ENCODE data around the gene KCNH1. TPM values are rescaled to one million over a fixed set of nuclear protein-coding genes. Genes with fewer than 3 reads are reported as not detected.

The KCNH1 gene
- total RNA-seq, 4 donors from 2014 or later = not detected

DNA sequence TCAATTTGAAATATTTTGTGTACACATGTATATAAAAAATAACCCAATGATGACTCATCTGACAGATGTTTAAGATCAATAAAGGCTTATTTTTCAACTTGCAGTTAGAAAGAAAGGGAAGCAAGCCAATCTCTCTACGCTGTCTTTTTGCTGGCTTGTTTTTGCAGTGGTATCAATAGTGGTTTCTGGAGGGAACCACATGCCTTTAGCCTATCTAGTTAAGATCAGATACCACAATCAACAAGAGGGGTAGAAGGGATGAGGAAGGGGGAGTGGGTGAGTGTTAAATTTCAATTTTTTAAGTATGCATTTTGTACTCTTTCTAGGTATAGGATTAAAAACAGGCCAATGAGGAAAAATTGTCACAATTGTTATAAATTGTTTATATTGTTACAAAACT, 276.2 kb downstream of the KCNH1 start:
- intact Hi-C loops (cut with DNase I; ENCODE audit: low total_unique reads) = no loop called here
- no peak overlapping the region for H3K4me3 ChIP-seq (ENCODE audit: low read depth, poor library complexity, severe bottlenecking)
- TF ChIP-seq, protein P1, sequence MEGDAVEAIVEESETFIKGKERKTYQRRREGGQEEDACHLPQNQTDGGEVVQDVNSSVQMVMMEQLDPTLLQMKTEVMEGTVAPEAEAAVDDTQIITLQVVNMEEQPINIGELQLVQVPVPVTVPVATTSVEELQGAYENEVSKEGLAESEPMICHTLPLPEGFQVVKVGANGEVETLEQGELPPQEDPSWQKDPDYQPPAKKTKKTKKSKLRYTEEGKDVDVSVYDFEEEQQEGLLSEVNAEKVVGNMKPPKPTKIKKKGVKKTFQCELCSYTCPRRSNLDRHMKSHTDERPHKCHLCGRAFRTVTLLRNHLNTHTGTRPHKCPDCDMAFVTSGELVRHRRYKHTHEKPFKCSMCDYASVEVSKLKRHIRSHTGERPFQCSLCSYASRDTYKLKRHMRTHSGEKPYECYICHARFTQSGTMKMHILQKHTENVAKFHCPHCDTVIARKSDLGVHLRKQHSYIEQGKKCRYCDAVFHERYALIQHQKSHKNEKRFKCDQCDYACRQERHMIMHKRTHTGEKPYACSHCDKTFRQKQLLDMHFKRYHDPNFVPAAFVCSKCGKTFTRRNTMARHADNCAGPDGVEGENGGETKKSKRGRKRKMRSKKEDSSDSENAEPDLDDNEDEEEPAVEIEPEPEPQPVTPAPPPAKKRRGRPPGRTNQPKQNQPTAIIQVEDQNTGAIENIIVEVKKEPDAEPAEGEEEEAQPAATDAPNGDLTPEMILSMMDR (IDR thresholded peaks at IDR 0.05) = no peak
- no peak for TF ChIP-seq POLR2A (IDR thresholded peaks at IDR 0.05)
- WGBS, 2 donors = 29 to 40% methylated on average over 1 of the region's 1 CpG
- DNase-seq (ENCODE audit: low spot score in 2 of 2) = no peak

DNA sequence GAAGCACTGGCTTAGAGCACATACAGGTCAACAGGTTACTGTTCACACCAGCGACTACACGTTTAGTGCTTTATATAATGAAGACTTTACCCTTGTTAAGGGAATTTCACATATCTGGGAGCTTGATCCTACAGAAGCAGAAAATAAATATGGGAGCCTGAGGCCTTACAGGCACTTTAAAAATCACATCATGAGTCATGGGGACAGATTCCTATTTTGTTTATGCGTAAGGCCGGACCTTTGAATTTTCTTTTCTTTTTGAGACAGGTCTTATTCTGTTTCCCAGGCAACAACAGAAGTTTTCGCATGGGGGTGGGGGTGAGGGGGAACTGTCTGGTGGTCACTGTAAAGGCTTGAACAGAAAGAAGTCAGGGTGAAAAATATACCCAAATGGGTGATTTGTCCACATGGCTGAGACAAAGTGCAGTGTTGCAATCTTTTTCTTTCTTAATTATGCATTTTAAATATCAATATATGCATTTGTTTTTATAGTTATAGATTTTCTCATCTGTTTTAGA, 276.7 kb downstream of the KCNH1 start:
- WGBS, 2 donors = 73 to 80% methylated on average over 5 of the region's 5 CpGs
- DNase-seq (ENCODE audit: low spot score in 2 of 2) = no peak
- intact Hi-C loops (cut with DNase I; ENCODE audit: low total_unique reads) = no loop called here
- no peak overlapping the region for H3K4me3 ChIP-seq (ENCODE audit: low read depth, poor library complexity, severe bottlenecking)
- TF ChIP-seq, protein P1 (IDR thresholded peaks at IDR 0.05) = no peak
- TF ChIP-seq POLR2A (IDR thresholded peaks at IDR 0.05) = no peak

DNA sequence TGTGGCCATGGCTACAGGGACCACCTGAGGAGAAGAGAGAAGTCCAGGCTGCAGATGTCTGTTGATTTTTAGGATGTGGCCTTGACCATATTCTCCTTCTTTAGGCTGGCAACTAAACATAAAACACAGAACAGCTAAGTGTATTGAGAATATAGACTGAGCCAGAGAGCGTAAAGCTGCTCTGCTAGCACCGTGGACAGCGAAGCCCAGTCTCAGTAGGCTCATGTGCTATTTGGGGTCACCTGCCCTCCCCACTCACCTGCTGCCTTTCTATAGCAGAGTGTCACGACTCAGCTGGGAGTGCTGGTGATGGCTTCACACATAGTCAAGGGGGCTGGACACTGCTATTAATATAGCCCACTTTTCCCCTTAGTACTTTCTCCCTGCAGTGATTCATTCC, 278.5 kb downstream of the KCNH1 start:
- TF ChIP-seq POLR2A (IDR thresholded peaks at IDR 0.05) = no peak
- TF ChIP-seq, protein P1 (IDR thresholded peaks at IDR 0.05) = no peak
- intact Hi-C loops (cut with DNase I; ENCODE audit: low total_unique reads) = no loop called here

DNA sequence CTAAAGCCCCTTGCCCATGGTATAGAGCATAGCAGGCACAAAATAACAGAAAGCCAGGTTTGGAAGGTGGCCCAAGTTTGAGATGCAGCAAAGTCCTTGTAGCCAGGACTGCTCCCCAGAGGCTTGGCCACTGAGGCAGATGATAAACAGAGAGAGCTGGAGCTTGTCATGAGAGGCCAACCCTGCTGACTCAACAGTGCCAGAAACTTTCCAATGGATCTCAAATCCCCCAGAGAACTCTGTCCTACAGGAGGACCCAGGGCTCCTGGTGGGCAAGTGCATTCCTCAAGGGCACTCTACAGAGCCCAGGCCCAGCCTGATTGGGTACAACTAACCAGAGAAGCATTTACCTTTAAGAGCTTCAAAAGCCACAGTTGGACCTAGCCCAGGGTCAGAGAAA, 280.7 kb downstream of the KCNH1 start:
- no peak overlapping the region for H3K4me3 ChIP-seq (ENCODE audit: low read depth, poor library complexity, severe bottlenecking)
- DNase-seq (ENCODE audit: low spot score in 2 of 2) = no peak
- TF ChIP-seq, protein P1 (IDR thresholded peaks at IDR 0.05) = no peak
- TF ChIP-seq POLR2A (IDR thresholded peaks at IDR 0.05) = no peak
- intact Hi-C loops (cut with DNase I; ENCODE audit: low total_unique reads) = no loop called here

More for the DNA sequence above, 278.5 kb downstream of the KCNH1 start:
- 37 to 39% methylated on average over 4 of the region's 4 CpGs for WGBS, 2 donors
- H3K4me3 ChIP-seq (ENCODE audit: low read depth, poor library complexity, severe bottlenecking) = no peak overlapping the region
- DNase-seq (ENCODE audit: low spot score in 2 of 2) = no peak

DNA sequence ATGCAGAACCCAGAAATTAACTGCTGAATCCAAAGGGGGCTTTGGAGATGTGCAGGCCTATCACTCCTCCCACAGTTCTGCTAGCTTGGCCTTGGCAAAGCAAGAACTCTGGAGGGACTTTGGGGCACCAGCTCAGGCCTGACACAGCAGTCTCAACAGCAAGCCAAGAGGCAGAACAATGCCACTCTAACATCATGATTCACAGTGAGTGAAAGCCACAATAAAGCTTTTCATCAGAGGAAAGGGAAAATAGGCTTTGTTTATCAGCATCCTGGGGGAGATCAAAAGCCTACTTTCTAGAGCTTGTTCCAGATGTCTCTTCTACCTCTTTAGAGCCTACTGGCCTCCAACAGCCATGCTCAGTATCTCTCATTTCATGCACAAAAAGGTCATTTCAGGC, 283.4 kb downstream of the KCNH1 start:
- no peak overlapping the region for H3K4me3 ChIP-seq (ENCODE audit: low read depth, poor library complexity, severe bottlenecking)
- TF ChIP-seq, protein P1 (IDR thresholded peaks at IDR 0.05) = no peak
- no peak for TF ChIP-seq POLR2A (IDR thresholded peaks at IDR 0.05)
- intact Hi-C loops (cut with DNase I; ENCODE audit: low total_unique reads) = no loop called here
- no peak for DNase-seq (ENCODE audit: low spot score in 2 of 2)

DNA sequence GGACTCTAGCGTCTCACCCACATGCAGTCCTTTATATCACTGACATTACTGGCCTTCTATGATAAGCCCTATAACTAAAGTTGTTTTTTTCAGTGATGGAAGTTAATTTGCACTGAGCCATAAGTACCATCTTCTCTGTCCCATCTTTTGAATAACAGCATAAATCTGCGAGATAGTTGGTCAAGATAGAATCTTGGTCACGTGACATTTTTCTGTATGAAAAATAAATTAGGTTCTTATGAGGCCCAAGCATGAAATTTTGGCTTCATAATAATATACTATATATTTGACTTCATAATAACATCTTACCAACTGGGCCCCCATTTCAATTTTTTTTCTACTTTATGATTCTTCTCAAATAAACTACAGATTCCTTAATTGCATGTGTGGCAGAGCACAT, 285.5 kb downstream of the KCNH1 start:
- H3K4me3 ChIP-seq (ENCODE audit: low read depth, poor library complexity, severe bottlenecking) = no peak overlapping the region
- WGBS, 2 donors = 86 to 88% methylated on average over 3 of the region's 3 CpGs
- intact Hi-C loops (cut with DNase I; ENCODE audit: low total_unique reads) = no loop called here
- DNase-seq (ENCODE audit: low spot score in 2 of 2) = no peak
- no peak for TF ChIP-seq POLR2A (IDR thresholded peaks at IDR 0.05)
- TF ChIP-seq, protein P1 (IDR thresholded peaks at IDR 0.05) = no peak

All from lower leg skin (tissue), 4 donors.